H1 (cell line): ENCODE measurements around the gene RBM42. TPM values are rescaled to one million over a fixed set of nuclear protein-coding genes. Genes with fewer than 3 reads are reported as not detected.

Experiments used
- CTCF ChIA-PET: fragments of 300-600 bp; sonication (Branson Sonifier 250); formaldehyde crosslinking; loops from one replicate; lab custom pipeline; 2021; ENCODE audit not compliant: partially characterized antibody; lab: Charles Lee
- POLR2A ChIA-PET: fragments of 300-600 bp; sonication (Branson Sonifier 250); formaldehyde crosslinking; loops from one replicate; lab custom pipeline; 2021; ENCODE audit warnings: inconsistent platforms; ENCODE audit not compliant: partially characterized antibody; lab: Charles Lee
- DNase-seq, 2 experiments: peaks; one replicate each; pipeline versions ENCODE4 v3.0.0 to v3.0.0-alpha.2; 2010 to 2022; ENCODE audit warnings: low spot score in 2 of 2, low read depth in 1 of 2, mixed read lengths in 1 of 2
- FAIRE-seq: peaks from 2 replicates; lab custom pipeline; 2011; peaks lifted over from hg19 to GRCh38; lab: Jason Lieb, UNC
- H2AFZ ChIP-seq: 2 replicates; pipeline ENCODE4 v1.8.1; 2012; ENCODE audit warnings: low read length, inconsistent platforms
- H2AK5ac ChIP-seq: 2 replicates; pipeline ENCODE4 v1.6.1; 2013; ENCODE audit warnings: low read depth, low read length
- H2BK120ac ChIP-seq: replicated peaks from 2 replicates; pipeline ENCODE3; 2013; ENCODE audit warnings: low read depth, low read length, inconsistent platforms
- H2BK12ac ChIP-seq: 2 replicates; pipeline ENCODE4 v1.6.1; 2013; ENCODE audit warnings: low read depth, low read length
- H2BK15ac ChIP-seq: 2 replicates; pipeline ENCODE4 v1.6.1; 2013; ENCODE audit warnings: low read length
- H2BK20ac ChIP-seq: 2 replicates; pipeline ENCODE4 v1.6.1; 2013; ENCODE audit warnings: low read length
- H2BK5ac ChIP-seq: 2 replicates; pipeline ENCODE4 v1.6.1; 2013; ENCODE audit warnings: low read depth, low read length
- H3K14ac ChIP-seq: 2 replicates; pipeline ENCODE4 v1.6.1; 2013; ENCODE audit warnings: inconsistent platforms; ENCODE audit not compliant: insufficient read length
- H3K18ac ChIP-seq: 2 replicates; pipeline ENCODE4 v1.6.1; 2013; ENCODE audit warnings: low read length; ENCODE audit errors: extremely low read depth
- H3K23ac ChIP-seq: 2 replicates; pipeline ENCODE4 v1.6.1; 2013; ENCODE audit warnings: inconsistent platforms; ENCODE audit not compliant: insufficient read length
- H3K23me2 ChIP-seq: 2 replicates; pipeline ENCODE4 v1.6.1; 2013; ENCODE audit warnings: low read depth, low read length
- H3K27ac ChIP-seq: 2 replicates; pipeline ENCODE4 v1.6.1; 2011; ENCODE audit warnings: low read depth, low read length, inconsistent platforms
- H3K27me3 ChIP-seq, 4 experiments: replicated peaks in 1 of 4; 1 replicate in 1 of 4; 2 replicates in 3 of 4; pipeline versions ENCODE4 v1.6.1 to v1.8.1; 2011 to 2013; ENCODE audit warnings: low read length in 3 of 4, mild to moderate bottlenecking in 3 of 4, inconsistent platforms in 2 of 4, mixed read lengths in 2 of 4, moderate library complexity in 1 of 4; ENCODE audit not compliant: control insufficient read depth in 3 of 4, insufficient read depth in 3 of 4; ENCODE audit errors: extremely low read depth in 1 of 4
- H3K36me3 ChIP-seq, 4 experiments: 2 replicates each; pipeline versions ENCODE4 v1.6.1 to v1.8.1; 2011 to 2013; ENCODE audit warnings: mild to moderate bottlenecking in 4 of 4, low read length in 3 of 4, moderate library complexity in 2 of 4, control low read depth in 1 of 4, inconsistent platforms in 1 of 4; ENCODE audit not compliant: insufficient read depth in 4 of 4, control insufficient read depth in 2 of 4
- H3K4ac ChIP-seq: replicated peaks from 2 replicates; pipeline ENCODE3; 2013; ENCODE audit warnings: low read length, low read depth, mixed read lengths, inconsistent platforms; ENCODE audit not compliant: insufficient read length
- H3K4me1 ChIP-seq, 4 experiments: replicated peaks in 1 of 4; 1 replicate in 1 of 4; 2 replicates in 3 of 4; pipeline versions ENCODE4 v1.6.1 to v1.8.1; 2011 to 2013; ENCODE audit warnings: low read length in 3 of 4, inconsistent platforms in 2 of 4, mixed read lengths in 1 of 4; ENCODE audit not compliant: insufficient read depth in 4 of 4, control insufficient read depth in 3 of 4
- H3K4me2 ChIP-seq, 2 experiments: 2 replicates each; pipeline versions ENCODE4 v1.6.1 to v1.8.1; 2011 to 2013; ENCODE audit warnings: low read depth in 2 of 2, low read length in 2 of 2, control low read depth in 1 of 2, inconsistent platforms in 1 of 2, mild to moderate bottlenecking in 1 of 2; ENCODE audit not compliant: insufficient read depth in 1 of 2
- H3K4me3 ChIP-seq, 4 experiments: fragments of 200-600, 300-600 bp in 1 of 4; sonication (generic), shearing (Covaris generic), sonication (Bioruptor Twin) in 1 of 4; 2 replicates each; pipeline versions ENCODE4 v1.5.1 to v1.8.1; 2011 to 2016; ENCODE audit warnings: low read length in 4 of 4, low read depth in 3 of 4, control low read depth in 2 of 4, inconsistent platforms in 2 of 4, mild to moderate bottlenecking in 2 of 4, mixed read lengths in 1 of 4, moderate library complexity in 1 of 4; ENCODE audit not compliant: insufficient read depth in 2 of 4; ENCODE audit errors: extremely low read depth in 1 of 4
- H3K56ac ChIP-seq: replicated peaks from 2 replicates; pipeline ENCODE3; 2013; ENCODE audit warnings: low read depth, mild to moderate bottlenecking, mixed read lengths, low read length, inconsistent platforms; ENCODE audit not compliant: insufficient read length
- H3K79me1 ChIP-seq: 2 replicates; pipeline ENCODE4 v1.6.1; 2013; ENCODE audit warnings: low read depth, low read length, control low read depth
- H3K79me2 ChIP-seq, 2 experiments: 2 replicates each; pipeline versions ENCODE4 v1.6.1 to v1.8.1; 2012 to 2013; ENCODE audit warnings: low read length in 2 of 2, mild to moderate bottlenecking in 2 of 2, inconsistent platforms in 1 of 2; ENCODE audit not compliant: insufficient read depth in 2 of 2, control insufficient read depth in 1 of 2
- H3K9ac ChIP-seq, 4 experiments: replicated peaks in 1 of 4; 1 replicate in 1 of 4; 2 replicates in 3 of 4; pipeline versions ENCODE4 v1.6.1 to v1.8.1; 2011 to 2013; ENCODE audit warnings: low read depth in 3 of 4, low read length in 3 of 4, control low read depth in 2 of 4, mild to moderate bottlenecking in 2 of 4, moderate library complexity in 2 of 4, inconsistent platforms in 1 of 4; ENCODE audit errors: extremely low read depth in 1 of 4
- H3K9me3 ChIP-seq, 2 experiments: 2 replicates each; pipeline versions ENCODE4 v1.6.1 to v1.8.1; 2012 to 2013; ENCODE audit warnings: mild to moderate bottlenecking in 2 of 2, moderate library complexity in 2 of 2, control low read depth in 1 of 2, inconsistent platforms in 1 of 2, low read depth in 1 of 2, low read length in 1 of 2, mixed read lengths in 1 of 2; ENCODE audit not compliant: insufficient read depth in 2 of 2
- H4K20me1 ChIP-seq, 2 experiments: replicated peaks in 1 of 2; 2 replicates each; pipeline versions ENCODE3 to v1.8.1; 2011 to 2013; ENCODE audit warnings: inconsistent platforms in 2 of 2, low read length in 2 of 2, mild to moderate bottlenecking in 1 of 2; ENCODE audit not compliant: insufficient read depth in 2 of 2, control insufficient read depth in 1 of 2
- H4K5ac ChIP-seq: 2 replicates; pipeline ENCODE4 v1.6.1; 2013; ENCODE audit warnings: low read length, low read depth, mixed read lengths, inconsistent platforms; ENCODE audit not compliant: insufficient read length
- H4K8ac ChIP-seq: 2 replicates; pipeline ENCODE4 v1.8.0; 2013; ENCODE audit warnings: mild to moderate bottlenecking, moderate library complexity, low read length, inconsistent platforms; ENCODE audit not compliant: insufficient read depth; ENCODE audit errors: extremely low read depth
- H4K91ac ChIP-seq: replicated peaks from 2 replicates; pipeline ENCODE3; 2013; ENCODE audit warnings: low read length, mixed read lengths, inconsistent platforms; ENCODE audit not compliant: insufficient read length
- ASH2L ChIP-seq: fragments of 200-600, 300-600 bp; sonication (generic); IDR thresholded peaks from one replicate; pipeline ENCODE4 v1.7.1; 2017; ENCODE audit warnings: low read length
- CREB1 ChIP-seq: IDR thresholded peaks from 2 replicates; pipeline ENCODE4 v1.6.1; 2012; ENCODE audit warnings: inconsistent platforms
- KDM4A ChIP-seq: IDR thresholded peaks from one replicate; pipeline ENCODE4 v1.7.1; 2012; ENCODE audit warnings: low read depth, mild to moderate bottlenecking, moderate library complexity, low read length, inconsistent platforms; ENCODE audit not compliant: severe bottlenecking
- KDM5A ChIP-seq: fragments of 200-600 bp; IDR thresholded peaks from 2 replicates; pipeline ENCODE4 v1.7.1; 2012; ENCODE audit warnings: mild to moderate bottlenecking, low read length, inconsistent platforms, mixed read lengths
- SAP30 ChIP-seq: fragments of 300-600 bp; sonication (generic); IDR thresholded peaks from 2 replicates; pipeline ENCODE4 v1.7.1; 2012; ENCODE audit warnings: low read length, moderate library complexity, mild to moderate bottlenecking, inconsistent platforms; ENCODE audit not compliant: insufficient read depth, insufficient replicate concordance
- SP1 ChIP-seq: IDR thresholded peaks from 2 replicates; pipeline ENCODE4 v1.6.1; 2011; ENCODE audit warnings: low read depth, low read length
- SRF ChIP-seq: IDR thresholded peaks from 2 replicates; pipeline ENCODE4 v1.6.1; 2011; ENCODE audit warnings: mild to moderate bottlenecking, low read depth, low read length, moderate library complexity
- TAF1 ChIP-seq: IDR thresholded peaks from 2 replicates; pipeline ENCODE4 v1.6.1; 2011; ENCODE audit warnings: mild to moderate bottlenecking, low read depth, low read length
- TAF7 ChIP-seq: optimal IDR thresholded peaks from 2 replicates; pipeline ENCODE3; 2011; ENCODE audit warnings: low read depth, mild to moderate bottlenecking, inconsistent platforms, low read length, moderate library complexity, borderline replicate concordance
- WGBS, 2 experiments: shearing (Covaris generic) in 1 of 2; methylation state at CpG; one replicate each; pipeline versions ENCODE4 v1.1.6 to v1.1.7; 2013 to 2015; ENCODE audit warnings: low lambda C conversion rate in 2 of 2, mixed read lengths in 2 of 2, inconsistent platforms in 1 of 2, low coverage in 1 of 2, missing lambda C conversion rate in 1 of 2; ENCODE audit not compliant: insufficient replicate concordance in 2 of 2, insufficient coverage in 1 of 2, insufficient read length in 1 of 2; ENCODE audit errors: extremely low coverage in 1 of 2, missing lambda C conversion rate in 1 of 2; 5-methylcytosine and 5-hydroxymethylcytosine counted together
- polyA plus RNA-seq, 7 experiments: library from polyadenylated mRNA; depleted of rRNA in 3 of 7; stranded (reverse) in 5 of 7; unstranded in 2 of 7; fragments of >200 nt in 5 of 7; fragments of 200-250 nt in 2 of 7; gene quantifications; 1 replicate in 5 of 7; 2 replicates in 1 of 7; 4 replicates in 1 of 7; pipeline versions ENCODE4 v1.2.1 to v1.2.3, GENCODE V29; 2011 to 2013; ENCODE audit warnings: missing spikeins in 2 of 7, mixed read lengths in 2 of 7
- total RNA-seq: library from RNA; stranded (reverse); fragmentation: NEBNext Ultra II Directional; extraction: Animal tissue kit (Norgen Biotek cat#: 25700); gene quantifications from 2 replicates; pipeline ENCODE4 v1.2.1, GENCODE V29; 2021
- TF ChIP-seq, protein P1 (sequence below), 3 experiments: IDR thresholded peaks; 1 replicate in 2 of 3; 2 replicates in 1 of 3; pipeline versions ENCODE4 v1.5.1 to v1.6.1; 2011; ENCODE audit warnings: low read length in 3 of 3, mild to moderate bottlenecking in 3 of 3, inconsistent platforms in 2 of 3, low read depth in 1 of 3, moderate library complexity in 1 of 3; ENCODE audit not compliant: insufficient read depth in 1 of 3; ENCODE audit errors: control extremely low read depth in 1 of 3
- TF ChIP-seq, protein P2 (sequence below): IDR thresholded peaks from 2 replicates; pipeline ENCODE4 v1.6.1; 2012; ENCODE audit warnings: inconsistent platforms

RBM42 gene
- total and polyA plus RNA-seq, 2 of the 8 experiments (the other 6 are each of a cell fraction or from before 2014, with no cell fraction given), result 59.8 to 80.8 TPM

DNA sequence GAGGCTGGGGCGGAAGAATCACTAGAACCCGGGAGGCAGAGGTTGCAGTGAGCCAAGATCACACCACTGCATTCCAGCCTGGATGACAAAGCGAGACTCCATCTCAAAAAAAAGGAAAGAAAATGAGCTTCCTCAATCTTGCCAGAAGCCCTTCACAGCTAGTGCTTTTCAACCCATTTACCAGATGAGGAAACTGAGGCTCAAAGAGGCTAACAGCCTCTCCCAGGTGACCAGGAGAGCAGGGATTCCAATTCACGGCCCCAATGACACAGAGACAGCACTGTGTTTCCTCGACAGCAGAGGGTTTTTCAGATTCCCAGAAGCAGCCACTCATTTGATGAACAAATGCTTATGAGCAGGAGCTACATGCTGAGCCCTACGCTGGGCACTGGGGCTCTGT, 40.7 kb downstream of the RBM42 start:
- Histone ChIP-seq H3K18ac (no peak overlapping the region), H3K23me2 (no peaks in the 10 kb centered on the region; the same call in 1 of the 2 replicates), H3K9ac (no peak overlapping the region), H3K4me1 (peaks cover 0 to 3% (median 0%) of the 10 kb centered on the region in 4 experiments; a peak in 2 of 7 replicates), H4K5ac (no peak overlapping the region), H3K56ac (no peak overlapping the region), H3K14ac (no peak overlapping the region), H2BK120ac (no peak overlapping the region), H3K4me2 (no peak overlapping the region), H3K23ac (no peak overlapping the region), H2AK5ac (no peak overlapping the region; the same call in 1 of the 2 replicates), H2BK5ac (no peak overlapping the region), H3K36me3 (no peaks in the 10 kb centered on the region), H3K4ac (no peak overlapping the region), H3K27me3 (peaks cover 0 to 4% (median 1%) of the 10 kb centered on the region in 4 experiments; a peak in 1 of 7 replicates), H3K79me2 (no peaks in the 10 kb centered on the region), H2BK15ac (no peak overlapping the region), H3K27ac (no peak overlapping the region), H4K20me1 (no peaks in the 10 kb centered on the region), H2BK12ac (no peak overlapping the region), H4K91ac (no peak overlapping the region), H2AFZ (no peak overlapping the region), H2BK20ac (no peak overlapping the region), H3K9me3 (no peaks in the 10 kb centered on the region), H3K79me1 (no peaks in the 10 kb centered on the region), H3K4me3 (no peak overlapping the region), H4K8ac (no peak overlapping the region)
- FAIRE-seq (no peak), DNase-seq (no peak)
- CTCF ChIA-PET, result interaction anchor here (0.6 to 1.2 kb wide), 3 partner anchors 12 to 14 kb away, joined by 3 to 4 read pairs (median 3); no protein-coding TSS in a partner anchor
- 71% methylated on average over 3 of the region's 6 CpGs; no CpG with 5 or more reads in 1 of the 2 experiments for WGBS, 2 experiments
- POLR2A ChIA-PET, result interaction anchor here (0.8 to 1.8 kb wide), 3 partner anchors 9 to 22 kb away, joined by 3 to 7 read pairs (median 4); no protein-coding TSS in a partner anchor
- no peak for TF ChIP-seq CREB1
- TF ChIP-seq TAF7, result no peak
- TF ChIP-seq KDM4A, result no peak
- no peak for TF ChIP-seq SRF
- no peak for TF ChIP-seq KDM5A
- TF ChIP-seq, protein P1, sequence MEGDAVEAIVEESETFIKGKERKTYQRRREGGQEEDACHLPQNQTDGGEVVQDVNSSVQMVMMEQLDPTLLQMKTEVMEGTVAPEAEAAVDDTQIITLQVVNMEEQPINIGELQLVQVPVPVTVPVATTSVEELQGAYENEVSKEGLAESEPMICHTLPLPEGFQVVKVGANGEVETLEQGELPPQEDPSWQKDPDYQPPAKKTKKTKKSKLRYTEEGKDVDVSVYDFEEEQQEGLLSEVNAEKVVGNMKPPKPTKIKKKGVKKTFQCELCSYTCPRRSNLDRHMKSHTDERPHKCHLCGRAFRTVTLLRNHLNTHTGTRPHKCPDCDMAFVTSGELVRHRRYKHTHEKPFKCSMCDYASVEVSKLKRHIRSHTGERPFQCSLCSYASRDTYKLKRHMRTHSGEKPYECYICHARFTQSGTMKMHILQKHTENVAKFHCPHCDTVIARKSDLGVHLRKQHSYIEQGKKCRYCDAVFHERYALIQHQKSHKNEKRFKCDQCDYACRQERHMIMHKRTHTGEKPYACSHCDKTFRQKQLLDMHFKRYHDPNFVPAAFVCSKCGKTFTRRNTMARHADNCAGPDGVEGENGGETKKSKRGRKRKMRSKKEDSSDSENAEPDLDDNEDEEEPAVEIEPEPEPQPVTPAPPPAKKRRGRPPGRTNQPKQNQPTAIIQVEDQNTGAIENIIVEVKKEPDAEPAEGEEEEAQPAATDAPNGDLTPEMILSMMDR (IDR thresholded peaks at IDR 0.05; ENCODE audit: control extremely low read depth in 1 of 3, insufficient read depth in 1 of 3, low read depth in 1 of 3, low read length in 3 of 3), result no peak
- TF ChIP-seq ASH2L, result no peak
- TF ChIP-seq SAP30, result no peak
- TF ChIP-seq TAF1, result no peak
- no peak for TF ChIP-seq SP1
- TF ChIP-seq, protein P2, sequence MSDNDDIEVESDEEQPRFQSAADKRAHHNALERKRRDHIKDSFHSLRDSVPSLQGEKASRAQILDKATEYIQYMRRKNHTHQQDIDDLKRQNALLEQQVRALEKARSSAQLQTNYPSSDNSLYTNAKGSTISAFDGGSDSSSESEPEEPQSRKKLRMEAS, result no peak
